DOHH2 (cell line): ENCODE measurements around the gene MROH9.

Experiments used
- H3F3A ChIP-seq: fragments of 200-600 bp; sonication (generic), shearing (Covaris generic); 2 replicates; pipeline ENCODE4 v1.6.0; 2016; ENCODE audit warnings: antibody characterized with exemption, mild to moderate bottlenecking; ENCODE audit not compliant: control insufficient read depth, insufficient read depth
- H3K27ac ChIP-seq: fragments of 200-600 bp; sonication (generic); 2 replicates; pipeline ENCODE4 v1.5.1; 2014; ENCODE audit warnings: low read depth, mild to moderate bottlenecking, low read length, moderate library complexity
- H3K27me3 ChIP-seq: fragments of 200-600 bp; sonication (generic); 2 replicates; pipeline ENCODE4 v1.6.1; 2014; ENCODE audit warnings: mild to moderate bottlenecking, low read length, mixed read lengths; ENCODE audit not compliant: control insufficient read depth
- H3K36me3 ChIP-seq: fragments of 200-600 bp; sonication (generic); 2 replicates; pipeline ENCODE4 v1.6.1; 2014; ENCODE audit warnings: mild to moderate bottlenecking, low read length, moderate library complexity, mixed read lengths; ENCODE audit not compliant: control insufficient read depth
- H3K4me1 ChIP-seq: fragments of 200-600 bp; sonication (generic); 2 replicates; pipeline ENCODE4 v1.6.1; 2014; ENCODE audit warnings: mild to moderate bottlenecking, low read length, mixed read lengths; ENCODE audit not compliant: control insufficient read depth
- H3K4me2 ChIP-seq: fragments of 200-600 bp; sonication (generic); 2 replicates; pipeline ENCODE4 v1.6.0; 2014; ENCODE audit warnings: mild to moderate bottlenecking, low read length, moderate library complexity
- H3K4me3 ChIP-seq: fragments of 200-600 bp; sonication (generic); 2 replicates; pipeline ENCODE4 v1.5.1; 2014; ENCODE audit warnings: mild to moderate bottlenecking, low read length, mixed read lengths
- H3K79me2 ChIP-seq: fragments of 200-600 bp; sonication (generic); 2 replicates; pipeline ENCODE4 v1.6.1; 2014; ENCODE audit warnings: mild to moderate bottlenecking, low read length, mixed read lengths; ENCODE audit not compliant: control insufficient read depth
- H3K9me2 ChIP-seq: fragments of 200-600 bp; sonication (generic); replicated peaks from 2 replicates; pipeline ENCODE4 v1.6.1; 2014; ENCODE audit warnings: mild to moderate bottlenecking, low read length, mixed read lengths; ENCODE audit not compliant: control insufficient read depth
- H3K9me3 ChIP-seq: fragments of 200-600 bp; sonication (generic); 2 replicates; pipeline ENCODE4 v1.6.1; 2014; ENCODE audit warnings: antibody characterized with exemption, low read length, mixed read lengths; ENCODE audit not compliant: control insufficient read depth, insufficient read depth
- H4K20me1 ChIP-seq: fragments of 200-600 bp; sonication (generic); 2 replicates; pipeline ENCODE4 v1.6.0; 2014; ENCODE audit warnings: low read depth, mild to moderate bottlenecking, antibody characterized with exemption, low read length, moderate library complexity; ENCODE audit not compliant: control insufficient read depth, insufficient read depth
- EZH2phosphoT487 ChIP-seq: fragments of 200-600 bp; sonication (generic); IDR thresholded peaks from 2 replicates; pipeline ENCODE4 v1.6.1; 2017; ENCODE audit warnings: borderline replicate concordance, mild to moderate bottlenecking, antibody characterized with exemption, low read length, moderate library complexity, mixed read lengths
- TF ChIP-seq, protein P1 (sequence below): fragments of 200-600 bp; sonication (generic); IDR thresholded peaks from one replicate; pipeline ENCODE4 v1.5.1; 2014; ENCODE audit warnings: antibody characterized with exemption, mild to moderate bottlenecking, low read depth, low read length; ENCODE audit not compliant: poor library complexity, severe bottlenecking

The MROH9 gene

GRCh38 chr1:170927955-170928840, 7.1 kb upstream of the MROH9 start:
- no peaks in the 10 kb centered on the region for H3K36me3 ChIP-seq

DNA sequence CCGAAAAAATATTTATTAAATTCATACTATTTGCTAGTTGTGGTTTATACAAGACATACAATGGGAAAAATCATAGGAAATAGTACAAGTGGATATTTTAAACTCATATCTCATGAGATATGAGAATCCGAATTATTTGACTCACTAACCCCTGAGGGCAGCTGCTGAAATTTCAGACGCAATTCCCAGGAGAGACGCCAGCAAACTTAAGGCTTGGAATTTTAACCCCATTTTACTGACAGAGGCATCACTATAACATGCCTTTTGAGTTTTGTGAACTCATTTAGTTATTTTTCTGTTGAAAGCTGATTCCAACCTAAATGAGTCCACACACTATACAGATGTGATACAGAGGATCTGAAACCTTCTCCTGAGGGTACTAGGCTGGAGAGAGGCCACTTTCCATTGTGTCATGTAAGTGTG, 5.9 kb upstream of the MROH9 start:
- no peaks in the 10 kb centered on the region for H3K9me2 ChIP-seq
- no peaks in the 10 kb centered on the region for H3K36me3 ChIP-seq
- no peak overlapping the region for H3K4me2 ChIP-seq
- peaks cover 4% of the 10 kb centered on the region; the same call in 1 of the 2 replicates for H3K4me1 ChIP-seq
- H3F3A ChIP-seq: no peaks in the 10 kb centered on the region
- H3K9me3 ChIP-seq: no peaks in the 10 kb centered on the region
- no peaks in the 10 kb centered on the region for H3K27me3 ChIP-seq
- no peak overlapping the region for H3K27ac ChIP-seq
- H3K79me2 ChIP-seq: no peaks in the 10 kb centered on the region
- TF ChIP-seq EZH2phosphoT487: no peak
- TF ChIP-seq, protein P1, sequence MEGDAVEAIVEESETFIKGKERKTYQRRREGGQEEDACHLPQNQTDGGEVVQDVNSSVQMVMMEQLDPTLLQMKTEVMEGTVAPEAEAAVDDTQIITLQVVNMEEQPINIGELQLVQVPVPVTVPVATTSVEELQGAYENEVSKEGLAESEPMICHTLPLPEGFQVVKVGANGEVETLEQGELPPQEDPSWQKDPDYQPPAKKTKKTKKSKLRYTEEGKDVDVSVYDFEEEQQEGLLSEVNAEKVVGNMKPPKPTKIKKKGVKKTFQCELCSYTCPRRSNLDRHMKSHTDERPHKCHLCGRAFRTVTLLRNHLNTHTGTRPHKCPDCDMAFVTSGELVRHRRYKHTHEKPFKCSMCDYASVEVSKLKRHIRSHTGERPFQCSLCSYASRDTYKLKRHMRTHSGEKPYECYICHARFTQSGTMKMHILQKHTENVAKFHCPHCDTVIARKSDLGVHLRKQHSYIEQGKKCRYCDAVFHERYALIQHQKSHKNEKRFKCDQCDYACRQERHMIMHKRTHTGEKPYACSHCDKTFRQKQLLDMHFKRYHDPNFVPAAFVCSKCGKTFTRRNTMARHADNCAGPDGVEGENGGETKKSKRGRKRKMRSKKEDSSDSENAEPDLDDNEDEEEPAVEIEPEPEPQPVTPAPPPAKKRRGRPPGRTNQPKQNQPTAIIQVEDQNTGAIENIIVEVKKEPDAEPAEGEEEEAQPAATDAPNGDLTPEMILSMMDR: no peak
- no peak overlapping the region for H3K4me3 ChIP-seq
- H4K20me1 ChIP-seq: no peaks in the 10 kb centered on the region

More at GRCh38 chr1:170927955-170928840, 7.1 kb upstream of the MROH9 start:
- TF ChIP-seq EZH2phosphoT487: no peak
- TF ChIP-seq, protein P1: no peak
- no peaks in the 10 kb centered on the region for H3K9me3 ChIP-seq
- H3K27me3 ChIP-seq: no peaks in the 10 kb centered on the region
- no peaks in the 10 kb centered on the region for H4K20me1 ChIP-seq
- H3K79me2 ChIP-seq: no peaks in the 10 kb centered on the region
- no peaks in the 10 kb centered on the region for H3K9me2 ChIP-seq
- H3F3A ChIP-seq: no peaks in the 10 kb centered on the region
- no peak overlapping the region for H3K4me2 ChIP-seq
- no peak overlapping the region for H3K27ac ChIP-seq
- H3K4me3 ChIP-seq: no peak overlapping the region
- peaks cover 4% of the 10 kb centered on the region; the same call in 1 of the 2 replicates for H3K4me1 ChIP-seq

DNA sequence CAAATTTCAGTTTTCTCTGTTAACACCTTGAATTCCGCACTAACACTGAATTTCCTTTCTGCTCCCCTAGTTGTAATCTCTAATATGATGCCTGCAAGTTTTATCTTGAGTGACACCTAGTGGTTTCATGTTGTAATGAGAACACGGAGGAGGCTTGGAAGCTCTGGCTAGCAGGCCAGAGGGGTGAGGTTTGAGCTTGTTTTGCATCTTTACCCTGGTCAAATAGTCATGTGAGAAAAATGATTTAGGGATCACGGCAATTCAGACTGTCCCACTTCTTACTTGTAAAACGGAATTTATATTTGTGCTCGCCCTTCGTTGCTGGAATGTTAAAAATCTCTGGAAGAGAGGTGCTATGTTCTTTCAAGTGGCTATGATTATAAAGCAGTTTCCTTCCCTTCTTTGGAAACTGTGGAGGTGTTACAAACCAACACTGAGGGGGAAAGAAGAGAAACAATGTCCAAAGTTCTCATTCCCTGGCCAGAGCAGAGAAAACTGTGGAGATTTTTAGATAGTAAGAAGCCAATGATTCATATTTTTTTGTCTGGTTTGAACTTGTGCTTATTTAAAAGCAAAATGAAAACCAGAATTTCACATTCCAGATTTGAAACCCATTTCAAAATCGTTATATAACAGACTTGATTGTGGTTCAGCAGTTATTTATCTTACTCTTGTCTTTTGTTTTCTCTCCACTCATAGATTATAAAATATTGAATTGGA, 5.3 kb upstream of the MROH9 start:
- Histone ChIP-seq H3K27ac (no peak overlapping the region), H3K36me3 (no peaks in the 10 kb centered on the region), H3K9me2 (no peaks in the 10 kb centered on the region), H3K79me2 (no peaks in the 10 kb centered on the region), H3K4me2 (no peak overlapping the region), H3F3A (no peaks in the 10 kb centered on the region), H3K27me3 (no peaks in the 10 kb centered on the region), H4K20me1 (no peaks in the 10 kb centered on the region), H3K4me3 (no peak overlapping the region), H3K4me1 (peaks cover 4% of the 10 kb centered on the region; the same call in 1 of the 2 replicates), H3K9me3 (no peaks in the 10 kb centered on the region)
- TF ChIP-seq, protein P1: peak; percentile 80
- no peak for TF ChIP-seq EZH2phosphoT487
